HPDE6-E6E7 (cell line): Measurements from ENCODE around the gene KIF17.

Source experiments
- DNase-seq: peaks from one replicate; pipeline ENCODE4 v3.0.0; 2011; ENCODE audit warnings: missing footprints; ENCODE audit errors: extremely low spot score

Gene KIF17

GRCh38 chr1:20717452-20718342 is at the start of gene KIF17:
Gene KIF17, minus strand, starts transcription at chr1:20718007. Its CDS starts 301 bp downstream, at chr1:20717706.
- peak; percentile 81 for DNase-seq

GRCh38 chr1:20767271-20767670 is 49.5 kb upstream of the KIF17 start:
- DNase-seq = no peak

GRCh38 chr1:20763417-20763816 is 45.6 kb upstream of the KIF17 start:
- DNase-seq = no peak

GRCh38 chr1:20760322-20760721 is 42.5 kb upstream of the KIF17 start:
- no peak for DNase-seq

GRCh38 chr1:20753589-20753988 is 35.8 kb upstream of the KIF17 start:
- no peak for DNase-seq

- DNase-seq = no peak
Observed at GRCh38 chr1:20751462-20751990, 33.7 kb upstream of the KIF17 start.

- DNase-seq = no peak
Observed at GRCh38 chr1:20742671-20743070, 24.9 kb upstream of the KIF17 start.

GRCh38 chr1:20740781-20741180 is 23.0 kb upstream of the KIF17 start:
- DNase-seq = no peak

GRCh38 chr1:20739225-20739624 is 21.4 kb upstream of the KIF17 start:
- no peak for DNase-seq

- peak; percentile 80 for DNase-seq
Observed at GRCh38 chr1:20735581-20736111, 17.8 kb upstream of the KIF17 start.

GRCh38 chr1:20733360-20733975 is 15.7 kb upstream of the KIF17 start:
- DNase-seq = no peak

- DNase-seq = peak; percentile 81
Observed at GRCh38 chr1:20732588-20733359, 15.0 kb upstream of the KIF17 start, which contains the start of gene SH2D5. Gene SH2D5, minus strand, starts transcription at chr1:20732703. Its CDS starts 4,659 bp downstream, at chr1:20728044.

GRCh38 chr1:20732071-20732587 is 14.3 kb upstream of the KIF17 start:
- peak; percentile 69 for DNase-seq

GRCh38 chr1:20731057-20731991 is 13.5 kb upstream of the KIF17 start:
- no peak for DNase-seq

GRCh38 chr1:20730690-20731056 is 12.9 kb upstream of the KIF17 start:
- DNase-seq = no peak

GRCh38 chr1:20729990-20730689 is 12.3 kb upstream of the KIF17 start:
- DNase-seq = no peak

- DNase-seq = no peak
Observed at GRCh38 chr1:20729155-20729931, 11.5 kb upstream of the KIF17 start.

- no peak for DNase-seq
Observed at GRCh38 chr1:20728371-20729154, 10.8 kb upstream of the KIF17 start.
